Measurements from ENCODE around the gene CCNDBP1. TPM values are rescaled to one million over a fixed set of nuclear protein-coding genes. Genes with fewer than 3 reads are reported as not detected.

CCNDBP1 gene
- total and polyA plus RNA-seq, 2 experiments from 2014 or later: 23.9 to 33.5 TPM

GRCh38 chr15:43185157-43186002 lies at the start of gene CCNDBP1 (continued):
- no peak for TF ChIP-seq NANOG (IDR thresholded peaks at IDR 0.05; ENCODE audit: borderline replicate concordance)

DNA sequence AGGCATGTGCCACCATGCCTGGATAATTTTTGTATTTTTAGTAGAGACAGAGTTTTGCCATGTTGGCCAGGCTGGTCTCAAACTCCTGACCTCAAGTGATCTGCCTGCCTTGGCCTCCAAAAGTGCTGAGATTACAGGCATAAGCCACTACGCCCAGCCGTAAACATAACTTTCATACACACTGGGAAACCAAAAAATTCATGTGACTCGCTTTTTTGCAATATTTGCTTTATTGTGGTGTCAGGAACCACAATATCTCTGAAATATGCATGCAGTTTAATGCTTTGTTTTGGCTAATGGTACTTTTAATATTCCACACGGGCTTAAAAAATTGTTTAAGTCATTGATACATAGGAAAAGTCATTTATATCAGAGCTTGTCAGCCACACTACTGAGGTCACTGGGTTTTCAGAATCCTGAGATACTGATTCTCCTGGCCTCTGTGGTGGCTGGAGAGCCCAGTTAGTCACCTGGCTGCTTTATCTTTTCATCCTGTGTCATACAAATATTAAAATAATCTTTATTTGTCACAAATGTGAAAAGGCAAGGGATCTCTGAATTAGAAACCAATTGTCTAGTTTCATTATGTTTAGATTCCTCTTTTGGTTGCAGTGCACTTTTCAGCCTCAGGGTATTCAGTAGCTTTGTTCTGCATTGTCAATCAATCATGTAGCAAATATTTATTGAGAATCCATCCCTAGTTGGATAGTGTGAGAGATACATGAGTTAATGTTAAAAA lies 41.8 kb upstream of the CCNDBP1 start:
- Histone ChIP-seq H3K36me3 (ENCODE audit: insufficient read depth) (no peaks in the 10 kb centered on the region), H3K9me2 (ENCODE audit: insufficient read depth) (no peaks in the 10 kb centered on the region; the same call in 1 of the 2 replicates), H3K79me2 (replicated peaks; ENCODE audit: insufficient read depth) (no peaks in the 10 kb centered on the region), H3K4me2 (no peak overlapping the region), H2AFZ (no peak overlapping the region), H3K4me1 (ENCODE audit: insufficient read depth) (no peaks in the 10 kb centered on the region), H3F3A (replicated peaks; ENCODE audit: low read depth) (no peaks in the 10 kb centered on the region), H3K27me3 (ENCODE audit: insufficient read depth) (no peaks in the 10 kb centered on the region), H3K4me3 (no peak overlapping the region), H4K20me1 (replicated peaks; ENCODE audit: insufficient read depth) (no peaks in the 10 kb centered on the region), H3K27ac (ENCODE audit: low read depth) (no peak overlapping the region)
- no peak for DNase-seq (ENCODE audit: low spot score)
- no peaks in the 10 kb centered on the region for H3K9me3 Mint-ChIP-seq
- no peak for ATAC-seq
- H3K4me3 Mint-ChIP-seq: no peak overlapping the region
- no peak overlapping the region for H3K27ac Mint-ChIP-seq
- peaks cover 2% of the 10 kb centered on the region; the same call in 1 of the 3 replicates for H3K4me1 Mint-ChIP-seq
- H3K36me3 Mint-ChIP-seq (ENCODE audit: low read depth): peaks cover 4% of the 10 kb centered on the region; the same call in 1 of the 3 replicates
- no peaks in the 10 kb centered on the region for H3K27me3 Mint-ChIP-seq (ENCODE audit: insufficient read depth, low read depth, poor library complexity)
- TF ChIP-seq, protein P1, sequence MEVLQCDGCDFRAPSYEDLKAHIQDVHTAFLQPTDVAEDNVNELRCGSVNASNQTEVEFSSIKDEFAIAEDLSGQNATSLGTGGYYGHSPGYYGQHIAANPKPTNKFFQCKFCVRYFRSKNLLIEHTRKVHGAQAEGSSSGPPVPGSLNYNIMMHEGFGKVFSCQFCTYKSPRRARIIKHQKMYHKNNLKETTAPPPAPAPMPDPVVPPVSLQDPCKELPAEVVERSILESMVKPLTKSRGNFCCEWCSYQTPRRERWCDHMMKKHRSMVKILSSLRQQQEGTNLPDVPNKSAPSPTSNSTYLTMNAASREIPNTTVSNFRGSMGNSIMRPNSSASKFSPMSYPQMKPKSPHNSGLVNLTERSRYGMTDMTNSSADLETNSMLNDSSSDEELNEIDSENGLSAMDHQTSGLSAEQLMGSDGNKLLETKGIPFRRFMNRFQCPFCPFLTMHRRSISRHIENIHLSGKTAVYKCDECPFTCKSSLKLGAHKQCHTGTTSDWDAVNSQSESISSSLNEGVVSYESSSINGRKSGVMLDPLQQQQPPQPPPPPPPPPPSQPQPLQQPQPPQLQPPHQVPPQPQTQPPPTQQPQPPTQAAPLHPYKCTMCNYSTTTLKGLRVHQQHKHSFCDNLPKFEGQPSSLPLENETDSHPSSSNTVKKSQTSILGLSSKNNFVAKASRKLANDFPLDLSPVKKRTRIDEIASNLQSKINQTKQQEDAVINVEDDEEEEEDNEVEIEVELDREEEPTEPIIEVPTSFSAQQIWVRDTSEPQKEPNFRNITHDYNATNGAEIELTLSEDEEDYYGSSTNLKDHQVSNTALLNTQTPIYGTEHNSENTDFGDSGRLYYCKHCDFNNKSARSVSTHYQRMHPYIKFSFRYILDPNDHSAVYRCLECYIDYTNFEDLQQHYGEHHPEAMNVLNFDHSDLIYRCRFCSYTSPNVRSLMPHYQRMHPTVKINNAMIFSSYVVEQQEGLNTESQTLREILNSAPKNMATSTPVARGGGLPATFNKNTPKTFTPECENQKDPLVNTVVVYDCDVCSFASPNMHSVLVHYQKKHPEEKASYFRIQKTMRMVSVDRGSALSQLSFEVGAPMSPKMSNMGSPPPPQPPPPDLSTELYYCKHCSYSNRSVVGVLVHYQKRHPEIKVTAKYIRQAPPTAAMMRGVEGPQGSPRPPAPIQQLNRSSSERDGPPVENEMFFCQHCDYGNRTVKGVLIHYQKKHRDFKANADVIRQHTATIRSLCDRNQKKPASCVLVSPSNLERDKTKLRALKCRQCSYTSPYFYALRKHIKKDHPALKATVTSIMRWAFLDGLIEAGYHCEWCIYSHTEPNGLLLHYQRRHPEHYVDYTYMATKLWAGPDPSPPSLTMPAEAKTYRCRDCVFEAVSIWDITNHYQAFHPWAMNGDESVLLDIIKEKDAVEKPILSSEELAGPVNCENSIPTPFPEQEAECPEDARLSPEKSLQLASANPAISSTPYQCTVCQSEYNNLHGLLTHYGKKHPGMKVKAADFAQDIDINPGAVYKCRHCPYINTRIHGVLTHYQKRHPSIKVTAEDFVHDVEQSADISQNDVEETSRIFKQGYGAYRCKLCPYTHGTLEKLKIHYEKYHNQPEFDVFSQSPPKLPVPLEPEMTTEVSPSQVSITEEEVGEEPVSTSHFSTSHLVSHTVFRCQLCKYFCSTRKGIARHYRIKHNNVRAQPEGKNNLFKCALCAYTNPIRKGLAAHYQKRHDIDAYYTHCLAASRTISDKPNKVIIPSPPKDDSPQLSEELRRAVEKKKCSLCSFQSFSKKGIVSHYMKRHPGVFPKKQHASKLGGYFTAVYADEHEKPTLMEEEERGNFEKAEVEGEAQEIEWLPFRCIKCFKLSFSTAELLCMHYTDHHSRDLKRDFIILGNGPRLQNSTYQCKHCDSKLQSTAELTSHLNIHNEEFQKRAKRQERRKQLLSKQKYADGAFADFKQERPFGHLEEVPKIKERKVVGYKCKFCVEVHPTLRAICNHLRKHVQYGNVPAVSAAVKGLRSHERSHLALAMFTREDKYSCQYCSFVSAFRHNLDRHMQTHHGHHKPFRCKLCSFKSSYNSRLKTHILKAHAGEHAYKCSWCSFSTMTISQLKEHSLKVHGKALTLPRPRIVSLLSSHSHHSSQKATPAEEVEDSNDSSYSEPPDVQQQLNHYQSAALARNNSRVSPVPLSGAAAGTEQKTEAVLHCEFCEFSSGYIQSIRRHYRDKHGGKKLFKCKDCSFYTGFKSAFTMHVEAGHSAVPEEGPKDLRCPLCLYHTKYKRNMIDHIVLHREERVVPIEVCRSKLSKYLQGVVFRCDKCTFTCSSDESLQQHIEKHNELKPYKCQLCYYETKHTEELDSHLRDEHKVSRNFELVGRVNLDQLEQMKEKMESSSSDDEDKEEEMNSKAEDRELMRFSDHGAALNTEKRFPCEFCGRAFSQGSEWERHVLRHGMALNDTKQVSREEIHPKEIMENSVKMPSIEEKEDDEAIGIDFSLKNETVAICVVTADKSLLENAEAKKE (CRISPR knock-in tag; IDR thresholded peaks at IDR 0.05): no peak
- TF ChIP-seq ZNF114 (CRISPR knock-in tag; IDR thresholded peaks at IDR 0.05) (no peak), EZH2phosphoT487 (IDR thresholded peaks at IDR 0.05; ENCODE audit: unreplicated experiment) (no peak), EZH2 (IDR thresholded peaks at IDR 0.05; ENCODE audit: low read depth, unreplicated experiment) (no peak), JUNB (IDR thresholded peaks at IDR 0.05; ENCODE audit: unreplicated experiment) (no peak), NANOG (IDR thresholded peaks at IDR 0.05; ENCODE audit: borderline replicate concordance) (no peak), STAT1 (IDR thresholded peaks at IDR 0.05; ENCODE audit: unreplicated experiment) (no peak), POLR2AphosphoS5 (IDR thresholded peaks at IDR 0.05; ENCODE audit: low read depth) (no peak), REST (IDR thresholded peaks at IDR 0.05; ENCODE audit: unreplicated experiment) (no peak), CREB1 (CRISPR knock-in tag; IDR thresholded peaks at IDR 0.05; ENCODE audit: low read depth) (no peak)
- TF ChIP-seq, protein P2, sequence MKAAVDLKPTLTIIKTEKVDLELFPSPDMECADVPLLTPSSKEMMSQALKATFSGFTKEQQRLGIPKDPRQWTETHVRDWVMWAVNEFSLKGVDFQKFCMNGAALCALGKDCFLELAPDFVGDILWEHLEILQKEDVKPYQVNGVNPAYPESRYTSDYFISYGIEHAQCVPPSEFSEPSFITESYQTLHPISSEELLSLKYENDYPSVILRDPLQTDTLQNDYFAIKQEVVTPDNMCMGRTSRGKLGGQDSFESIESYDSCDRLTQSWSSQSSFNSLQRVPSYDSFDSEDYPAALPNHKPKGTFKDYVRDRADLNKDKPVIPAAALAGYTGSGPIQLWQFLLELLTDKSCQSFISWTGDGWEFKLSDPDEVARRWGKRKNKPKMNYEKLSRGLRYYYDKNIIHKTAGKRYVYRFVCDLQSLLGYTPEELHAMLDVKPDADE (IDR thresholded peaks at IDR 0.05): no peak
